WTC11 (cell line): ENCODE measurements around the gene EEF1AKMT3. TPM values are rescaled to one million over a fixed set of nuclear protein-coding genes. Genes with fewer than 3 reads are reported as not detected.

Experiments used
- ATAC-seq: fragments of 200-7000 bp; cut with Tn5 transposase; 2 replicates; pipeline ENCODE4 v1.10.0; 2021; ENCODE audit warnings: mild to moderate bottlenecking, moderate library complexity
- CTCF ChIA-PET: fragments of 300-600 bp; sonication (Branson Sonifier 250); formaldehyde crosslinking; loops from one replicate; lab custom pipeline; 2021; ENCODE audit warnings: antibody characterized with exemption; lab: Charles Lee
- POLR2A ChIA-PET: fragments of 350-600 bp; sonication (Branson Sonifier 250); formaldehyde crosslinking; loops from one replicate; lab custom pipeline; 2021; ENCODE audit warnings: antibody characterized with exemption; lab: Charles Lee
- DNase-seq: peaks from one replicate; pipeline ENCODE4 v3.0.0; 2021; ENCODE audit warnings: low spot score
- H3K27ac Mint-ChIP-seq: 2 replicates; pipeline ENCODE4 v1.8.0; 2021; ENCODE audit warnings: mixed read lengths
- H3K27me3 Mint-ChIP-seq: 2 replicates; pipeline ENCODE4 v1.8.0; 2021; ENCODE audit warnings: low read depth, mild to moderate bottlenecking, moderate library complexity, mixed read lengths
- H3K36me3 Mint-ChIP-seq: 2 replicates; pipeline ENCODE4 v1.8.0; 2021; ENCODE audit warnings: mixed read lengths
- H3K4me1 Mint-ChIP-seq: 2 replicates; pipeline ENCODE4 v1.8.0; 2022; ENCODE audit warnings: mixed read lengths
- H3K4me3 Mint-ChIP-seq: 2 replicates; pipeline ENCODE4 v1.8.0; 2021; ENCODE audit warnings: mild to moderate bottlenecking, moderate library complexity, mixed read lengths
- H3K9me3 Mint-ChIP-seq: 2 replicates; pipeline ENCODE4 v1.8.0; 2021; ENCODE audit warnings: mixed read lengths
- ATF1 ChIP-seq: sonication (generic); formaldehyde crosslinking; IDR thresholded peaks from 2 replicates; pipeline ENCODE4 v1.8.1; 2023; ENCODE audit warnings: mild to moderate bottlenecking, moderate library complexity, missing genetic modification reagents
- CTCF ChIP-seq: fragments of 200-600 bp; IDR thresholded peaks from 2 replicates; pipeline ENCODE4 v1.8.0; 2022; ENCODE audit warnings: antibody characterized with exemption
- ESRRA ChIP-seq: sonication (generic); formaldehyde crosslinking; IDR thresholded peaks from 2 replicates; pipeline ENCODE4 v1.8.1; 2022; ENCODE audit warnings: mild to moderate bottlenecking, missing genetic modification reagents, borderline replicate concordance
- FOXJ3 ChIP-seq: sonication (generic); formaldehyde crosslinking; IDR thresholded peaks from 2 replicates; pipeline ENCODE4 v1.9.0; 2021; ENCODE audit warnings: missing genetic modification reagents, mild to moderate bottlenecking, borderline replicate concordance
- FOXP1 ChIP-seq: sonication (generic); formaldehyde crosslinking; IDR thresholded peaks from 2 replicates; pipeline ENCODE4 v1.8.0; 2022; ENCODE audit warnings: missing genetic modification reagents, mild to moderate bottlenecking, moderate library complexity, borderline replicate concordance
- MYBL2 ChIP-seq: sonication (generic); formaldehyde crosslinking; IDR thresholded peaks from 2 replicates; pipeline ENCODE4 v1.8.1; 2023; ENCODE audit warnings: mild to moderate bottlenecking, moderate library complexity, missing genetic modification reagents
- NFATC4 ChIP-seq: fragments of 250-450 bp; sonication (Bioruptor Pico); IDR thresholded peaks from 2 replicates; pipeline ENCODE4 v1.9.0; 2021; ENCODE audit warnings: mild to moderate bottlenecking
- NFE2L1 ChIP-seq: sonication (generic); formaldehyde crosslinking; IDR thresholded peaks from 2 replicates; pipeline ENCODE4 v1.8.1; 2023; ENCODE audit warnings: missing genetic modification reagents
- NFYB ChIP-seq: sonication (generic); formaldehyde crosslinking; conservative IDR thresholded peaks from 2 replicates; pipeline ENCODE4 v1.8.0; 2022; ENCODE audit warnings: low read depth, missing genetic modification reagents
- NR1H2 ChIP-seq: sonication (generic); formaldehyde crosslinking; IDR thresholded peaks from 2 replicates; pipeline ENCODE4 v1.9.0; 2021; ENCODE audit warnings: mild to moderate bottlenecking, moderate library complexity, missing genetic modification reagents
- OVOL2 ChIP-seq: fragments of 250-450 bp; sonication (Bioruptor Pico); IDR thresholded peaks from 2 replicates; pipeline ENCODE4 v1.9.0; 2021; ENCODE audit warnings: mild to moderate bottlenecking, borderline replicate concordance
- PREB ChIP-seq: sonication (generic); formaldehyde crosslinking; IDR thresholded peaks from 2 replicates; pipeline ENCODE4 v1.8.1; 2022; ENCODE audit warnings: mild to moderate bottlenecking, missing genetic modification reagents, moderate library complexity, borderline replicate concordance
- TEAD1 ChIP-seq: sonication (generic); formaldehyde crosslinking; IDR thresholded peaks from 2 replicates; pipeline ENCODE4 v1.8.0; 2022; ENCODE audit warnings: mild to moderate bottlenecking, missing genetic modification reagents
- TP53 ChIP-seq: sonication (generic); formaldehyde crosslinking; IDR thresholded peaks from 2 replicates; pipeline ENCODE4 v1.8.1; 2023; ENCODE audit warnings: mild to moderate bottlenecking, missing genetic modification reagents
- USF1 ChIP-seq: sonication (generic); formaldehyde crosslinking; IDR thresholded peaks from 2 replicates; pipeline ENCODE4 v1.8.0; 2022; ENCODE audit warnings: mild to moderate bottlenecking, missing genetic modification reagents
- ZBTB21 ChIP-seq: sonication (generic); formaldehyde crosslinking; IDR thresholded peaks from 2 replicates; pipeline ENCODE4 v1.8.1; 2023; ENCODE audit warnings: mild to moderate bottlenecking, missing genetic modification reagents, borderline replicate concordance
- ZNF138 ChIP-seq: sonication (generic); formaldehyde crosslinking; conservative IDR thresholded peaks from 2 replicates; pipeline ENCODE4 v1.8.1; 2022; ENCODE audit warnings: mild to moderate bottlenecking, moderate library complexity, missing genetic modification reagents
- ZNF396 ChIP-seq: fragments of 250-450 bp; sonication (Bioruptor Pico); IDR thresholded peaks from 2 replicates; pipeline ENCODE4 v1.8.0; 2021; ENCODE audit warnings: mild to moderate bottlenecking, moderate library complexity, borderline replicate concordance
- ZNF423 ChIP-seq: fragments of 250-450 bp; sonication (Bioruptor Pico); IDR thresholded peaks from 2 replicates; pipeline ENCODE4 v2.1.2; 2022; ENCODE audit warnings: mild to moderate bottlenecking, moderate library complexity
- ZNF671 ChIP-seq: fragments of 250-450 bp; sonication (Bioruptor Pico); IDR thresholded peaks from 2 replicates; pipeline ENCODE4 v1.8.0; 2021; ENCODE audit warnings: mild to moderate bottlenecking
- total RNA-seq: library from RNA; stranded (reverse); gene quantifications from 3 replicates; pipeline ENCODE4 v1.2.3, GENCODE V29; 2021
- TF ChIP-seq, protein P1 (sequence below): sonication (generic); formaldehyde crosslinking; IDR thresholded peaks from 2 replicates; pipeline ENCODE4 v1.8.0; 2022; ENCODE audit warnings: missing genetic modification reagents
- TF ChIP-seq, protein P2 (sequence below): fragments of 250-450 bp; sonication (Bioruptor Pico); IDR thresholded peaks from 2 replicates; pipeline ENCODE4 v1.9.0; 2021; ENCODE audit warnings: mild to moderate bottlenecking
- TF ChIP-seq, protein P3 (sequence below): sonication (generic); formaldehyde crosslinking; IDR thresholded peaks from 2 replicates; pipeline ENCODE4 v1.8.0; 2023; ENCODE audit warnings: mild to moderate bottlenecking, missing genetic modification reagents

Gene EEF1AKMT3
- total RNA-seq, 1 experiment from 2014 or later = 3.2 TPM

GRCh38 chr12:57771236-57771872, 1.1 kb upstream of the EEF1AKMT3 start:
- Mint-ChIP-seq H3K36me3 (peaks cover 23% of the 10 kb centered on the region), H3K27ac (peak overlapping the region; percentile 100), H3K27me3 (peaks cover 37% of the 10 kb centered on the region), H3K9me3 (no peaks in the 10 kb centered on the region), H3K4me3 (peak overlapping the region; percentile 97), H3K4me1 (peaks cover 16% of the 10 kb centered on the region)
- DNase-seq (peak; percentile 93), ATAC-seq (peak; percentile 68)
- TF ChIP-seq ZNF671 (CRISPR knock-in tag) (no peak), ATF1 (CRISPR knock-in tag) (no peak), ESRRA (CRISPR knock-in tag) (no peak), CTCF (no peak), NFATC4 (CRISPR knock-in tag) (no peak)
- ChIA-PET POLR2A (interaction anchor here (0.7 to 1.0 kb wide), 5 partner anchors 9 to 82 kb away, joined by 3 to 5 read pairs (median 4); partner anchors contain the start of gene CTDSP2), CTCF (interaction anchor here (0.7 to 1.5 kb wide), 7 partner anchors 10 to 126 kb away, joined by 3 to 19 read pairs (median 5); partner anchors contain the start of gene TSFM)

DNA sequence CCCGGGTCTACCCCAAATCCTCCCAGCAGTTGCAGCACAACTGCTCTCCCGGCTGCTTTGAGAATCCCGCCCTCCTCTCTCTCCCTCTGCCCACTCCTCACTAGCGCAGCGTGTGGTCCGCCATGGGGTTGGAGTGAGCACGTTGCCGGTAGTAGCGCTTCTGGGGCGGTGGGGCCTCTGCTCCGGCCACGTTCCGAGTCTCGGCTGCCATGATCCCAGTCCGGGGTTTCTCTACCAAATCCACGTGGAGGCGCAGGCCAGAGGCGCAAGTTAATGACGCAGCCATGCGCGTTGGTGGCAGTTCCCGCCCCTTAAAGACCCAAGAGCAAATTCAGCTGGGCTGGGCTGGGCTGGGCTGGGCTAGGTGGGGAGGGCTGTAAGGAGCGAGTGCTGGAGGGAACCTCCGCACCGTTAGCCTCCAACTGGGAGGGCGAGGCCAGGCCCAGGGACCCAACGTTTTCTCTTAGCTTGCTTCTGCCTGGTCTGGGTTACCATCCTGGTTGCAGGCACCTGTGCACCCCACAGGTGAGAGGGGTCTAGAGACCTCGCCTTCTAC, 463 bp upstream of the EEF1AKMT3 start, which contains the start of gene METTL1:
Gene METTL1, minus strand, starts transcription at position 233 of the 556 bp plus-strand sequence. Its CDS starts 22 bp downstream, at position 211.
- Mint-ChIP-seq H3K4me1 (peaks cover 10% of the 10 kb centered on the region), H3K4me3 (peak within 1 kb of the TSS; percentile 97), H3K27ac (peak within 1 kb of the TSS; percentile 100), H3K36me3 (peaks cover 23% of the 10 kb centered on the region), H3K9me3 (no peaks in the 10 kb centered on the region), H3K27me3 (peaks cover 31% of the 10 kb centered on the region)
- POLR2A ChIA-PET = interaction anchor here (0.7 to 1.0 kb wide), 10 partner anchors 8 to 81 kb away, joined by 3 to 6 read pairs (median 4); partner anchors contain the start of genes CDK4, CTDSP2 and TSPAN31
- ATAC-seq (peak; percentile 89), DNase-seq (peak; percentile 97)
- CTCF ChIA-PET = interaction anchor here (0.6 to 1.5 kb wide), 11 partner anchors 9 to 1088 kb away, joined by 3 to 19 read pairs (median 3); partner anchors contain the start of gene TSFM
- TF ChIP-seq OVOL2 (CRISPR knock-in tag) (no peak), FOXJ3 (CRISPR knock-in tag) (no peak), ZNF396 (CRISPR knock-in tag) (no peak), NR1H2 (CRISPR knock-in tag) (no peak), NFATC4 (CRISPR knock-in tag) (no peak), PREB (CRISPR knock-in tag) (0 out of 2 replicates have a peak, but pooled peaks have one; percentile 23), ZBTB21 (peak; percentile 88), FOXP1 (CRISPR knock-in tag) (peak; percentile 59; the same call in 1 of the 2 replicates), MYBL2 (CRISPR knock-in tag) (peak; percentile 88; the same call in 1 of the 2 replicates), USF1 (CRISPR knock-in tag) (peak; percentile 81), ZNF423 (CRISPR knock-in tag) (no peak), TP53 (CRISPR knock-in tag) (peak; percentile 82), ZNF138 (CRISPR knock-in tag) (no peak), TEAD1 (peak; percentile 83; the same call in 1 of the 2 replicates), NFE2L1 (CRISPR knock-in tag) (peak; percentile 16; the same call in 1 of the 2 replicates), NFYB (peak; percentile 26; the same call in 1 of the 2 replicates)
- TF ChIP-seq, protein P1, sequence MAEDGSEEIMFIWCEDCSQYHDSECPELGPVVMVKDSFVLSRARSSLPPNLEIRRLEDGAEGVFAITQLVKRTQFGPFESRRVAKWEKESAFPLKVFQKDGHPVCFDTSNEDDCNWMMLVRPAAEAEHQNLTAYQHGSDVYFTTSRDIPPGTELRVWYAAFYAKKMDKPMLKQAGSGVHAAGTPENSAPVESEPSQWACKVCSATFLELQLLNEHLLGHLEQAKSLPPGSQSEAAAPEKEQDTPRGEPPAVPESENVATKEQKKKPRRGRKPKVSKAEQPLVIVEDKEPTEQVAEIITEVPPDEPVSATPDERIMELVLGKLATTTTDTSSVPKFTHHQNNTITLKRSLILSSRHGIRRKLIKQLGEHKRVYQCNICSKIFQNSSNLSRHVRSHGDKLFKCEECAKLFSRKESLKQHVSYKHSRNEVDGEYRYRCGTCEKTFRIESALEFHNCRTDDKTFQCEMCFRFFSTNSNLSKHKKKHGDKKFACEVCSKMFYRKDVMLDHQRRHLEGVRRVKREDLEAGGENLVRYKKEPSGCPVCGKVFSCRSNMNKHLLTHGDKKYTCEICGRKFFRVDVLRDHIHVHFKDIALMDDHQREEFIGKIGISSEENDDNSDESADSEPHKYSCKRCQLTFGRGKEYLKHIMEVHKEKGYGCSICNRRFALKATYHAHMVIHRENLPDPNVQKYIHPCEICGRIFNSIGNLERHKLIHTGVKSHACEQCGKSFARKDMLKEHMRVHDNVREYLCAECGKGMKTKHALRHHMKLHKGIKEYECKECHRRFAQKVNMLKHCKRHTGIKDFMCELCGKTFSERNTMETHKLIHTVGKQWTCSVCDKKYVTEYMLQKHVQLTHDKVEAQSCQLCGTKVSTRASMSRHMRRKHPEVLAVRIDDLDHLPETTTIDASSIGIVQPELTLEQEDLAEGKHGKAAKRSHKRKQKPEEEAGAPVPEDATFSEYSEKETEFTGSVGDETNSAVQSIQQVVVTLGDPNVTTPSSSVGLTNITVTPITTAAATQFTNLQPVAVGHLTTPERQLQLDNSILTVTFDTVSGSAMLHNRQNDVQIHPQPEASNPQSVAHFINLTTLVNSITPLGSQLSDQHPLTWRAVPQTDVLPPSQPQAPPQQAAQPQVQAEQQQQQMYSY = peak; percentile 94
- TF ChIP-seq, protein P2, sequence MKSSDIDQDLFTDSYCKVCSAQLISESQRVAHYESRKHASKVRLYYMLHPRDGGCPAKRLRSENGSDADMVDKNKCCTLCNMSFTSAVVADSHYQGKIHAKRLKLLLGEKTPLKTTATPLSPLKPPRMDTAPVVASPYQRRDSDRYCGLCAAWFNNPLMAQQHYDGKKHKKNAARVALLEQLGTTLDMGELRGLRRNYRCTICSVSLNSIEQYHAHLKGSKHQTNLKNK (CRISPR knock-in tag) = no peak
- TF ChIP-seq, protein P3, sequence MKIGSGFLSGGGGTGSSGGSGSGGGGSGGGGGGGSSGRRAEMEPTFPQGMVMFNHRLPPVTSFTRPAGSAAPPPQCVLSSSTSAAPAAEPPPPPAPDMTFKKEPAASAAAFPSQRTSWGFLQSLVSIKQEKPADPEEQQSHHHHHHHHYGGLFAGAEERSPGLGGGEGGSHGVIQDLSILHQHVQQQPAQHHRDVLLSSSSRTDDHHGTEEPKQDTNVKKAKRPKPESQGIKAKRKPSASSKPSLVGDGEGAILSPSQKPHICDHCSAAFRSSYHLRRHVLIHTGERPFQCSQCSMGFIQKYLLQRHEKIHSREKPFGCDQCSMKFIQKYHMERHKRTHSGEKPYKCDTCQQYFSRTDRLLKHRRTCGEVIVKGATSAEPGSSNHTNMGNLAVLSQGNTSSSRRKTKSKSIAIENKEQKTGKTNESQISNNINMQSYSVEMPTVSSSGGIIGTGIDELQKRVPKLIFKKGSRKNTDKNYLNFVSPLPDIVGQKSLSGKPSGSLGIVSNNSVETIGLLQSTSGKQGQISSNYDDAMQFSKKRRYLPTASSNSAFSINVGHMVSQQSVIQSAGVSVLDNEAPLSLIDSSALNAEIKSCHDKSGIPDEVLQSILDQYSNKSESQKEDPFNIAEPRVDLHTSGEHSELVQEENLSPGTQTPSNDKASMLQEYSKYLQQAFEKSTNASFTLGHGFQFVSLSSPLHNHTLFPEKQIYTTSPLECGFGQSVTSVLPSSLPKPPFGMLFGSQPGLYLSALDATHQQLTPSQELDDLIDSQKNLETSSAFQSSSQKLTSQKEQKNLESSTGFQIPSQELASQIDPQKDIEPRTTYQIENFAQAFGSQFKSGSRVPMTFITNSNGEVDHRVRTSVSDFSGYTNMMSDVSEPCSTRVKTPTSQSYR (CRISPR knock-in tag) = no peak
